CD4-positive, alpha-beta T cell treated with Interleukin-1 beta for 1 hour (primary cell): ENCODE measurements around the gene SLIRP.
"Not testable (repeated sequence)": the region's sequence is repeated elsewhere in the genome, so short reads cannot be mapped to it uniquely, and the experiment has no call there.

Experiments used
- DNase-seq, 2 donors: peaks; one replicate each; pipeline ENCODE4 v3.0.0-alpha.2; 2020 to 2022

SLIRP gene

GRCh38 chr14:77746064-77746702 is 38.3 kb downstream of the SLIRP start:
- no peak for DNase-seq

DNA sequence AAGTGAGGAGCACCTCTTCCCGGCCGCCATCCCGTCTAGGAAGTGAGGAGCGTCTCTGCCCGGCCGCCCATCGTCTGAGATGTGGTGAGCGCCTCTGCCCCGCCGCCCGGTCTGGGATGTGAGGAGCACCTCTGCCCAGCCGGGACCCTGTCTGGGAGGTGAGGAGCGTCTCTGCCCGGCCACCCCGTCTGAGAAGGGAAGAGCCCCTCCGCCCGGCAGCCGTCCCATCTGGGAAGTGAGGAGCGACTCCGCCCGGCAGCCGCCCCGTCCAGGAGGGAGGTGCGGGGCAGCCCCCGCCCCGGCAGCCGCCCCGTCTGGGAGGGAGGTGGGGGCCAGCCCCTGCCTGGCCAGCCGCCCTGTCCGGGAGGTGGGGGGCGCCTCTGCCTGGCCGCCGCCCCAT is 39.5 kb downstream of the SLIRP start:
- DNase-seq = not testable (repeated sequence)

DNA sequence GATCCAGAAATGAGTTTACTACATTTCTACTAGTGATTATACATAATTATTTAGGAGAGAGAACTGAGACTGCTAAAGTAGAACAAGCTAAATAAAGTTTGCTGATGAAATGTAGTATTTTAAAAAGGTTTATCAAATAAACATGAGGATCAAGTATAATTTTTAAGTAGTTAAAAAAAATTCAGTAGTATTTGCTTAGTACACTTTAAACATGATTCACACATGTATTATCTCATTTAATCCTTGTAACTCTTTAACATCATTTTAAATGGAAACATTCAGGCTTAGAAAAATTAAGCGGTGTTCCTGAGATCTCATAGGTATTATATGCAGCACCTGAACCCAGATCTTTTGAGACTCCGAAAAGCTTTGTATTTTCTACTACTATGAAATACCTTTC is 44.4 kb downstream of the SLIRP start:
- no peak for DNase-seq

DNA sequence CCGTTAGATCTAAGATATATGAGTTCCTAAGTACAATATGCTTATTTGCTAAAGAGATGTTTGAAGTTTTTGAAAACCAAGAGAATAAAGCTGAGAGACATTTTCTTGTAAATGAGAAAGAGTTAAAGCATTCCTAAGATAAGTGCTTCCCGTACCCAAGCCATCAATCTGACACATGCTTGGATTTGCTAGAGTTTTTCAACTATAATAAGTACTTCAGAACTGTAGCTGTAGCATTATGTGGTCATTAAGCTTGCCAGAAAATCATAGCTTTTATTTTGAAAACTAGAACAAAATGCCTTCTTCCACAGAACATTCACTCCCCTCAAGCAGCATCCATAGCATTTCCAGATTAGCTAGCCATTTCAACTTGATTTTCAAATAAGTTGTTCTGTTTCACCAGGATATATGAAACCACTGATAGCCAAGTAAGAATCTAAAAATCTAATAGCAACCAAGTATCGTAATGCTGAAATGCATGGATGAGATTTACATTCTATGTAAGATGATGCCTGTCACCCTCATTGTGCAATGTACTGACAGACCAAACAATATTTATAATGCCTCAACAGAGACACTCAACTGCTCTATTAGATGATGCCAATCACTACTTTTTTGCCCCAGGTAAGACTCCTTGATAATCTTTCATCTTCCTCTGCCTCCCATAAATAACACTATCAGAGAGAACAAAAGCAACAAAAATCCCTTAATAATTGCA is 45.1 kb downstream of the SLIRP start:
- no peak for DNase-seq

- peak; percentile 94 to 95 for DNase-seq
These were observed 52.7 kb downstream of the SLIRP start, which contains the start of gene SNW1 for GRCh38 chr14:77760381-77761204. Gene SNW1, minus strand, starts transcription at chr14:77761156. Its CDS starts 29 bp downstream, at chr14:77761127.

DNA sequence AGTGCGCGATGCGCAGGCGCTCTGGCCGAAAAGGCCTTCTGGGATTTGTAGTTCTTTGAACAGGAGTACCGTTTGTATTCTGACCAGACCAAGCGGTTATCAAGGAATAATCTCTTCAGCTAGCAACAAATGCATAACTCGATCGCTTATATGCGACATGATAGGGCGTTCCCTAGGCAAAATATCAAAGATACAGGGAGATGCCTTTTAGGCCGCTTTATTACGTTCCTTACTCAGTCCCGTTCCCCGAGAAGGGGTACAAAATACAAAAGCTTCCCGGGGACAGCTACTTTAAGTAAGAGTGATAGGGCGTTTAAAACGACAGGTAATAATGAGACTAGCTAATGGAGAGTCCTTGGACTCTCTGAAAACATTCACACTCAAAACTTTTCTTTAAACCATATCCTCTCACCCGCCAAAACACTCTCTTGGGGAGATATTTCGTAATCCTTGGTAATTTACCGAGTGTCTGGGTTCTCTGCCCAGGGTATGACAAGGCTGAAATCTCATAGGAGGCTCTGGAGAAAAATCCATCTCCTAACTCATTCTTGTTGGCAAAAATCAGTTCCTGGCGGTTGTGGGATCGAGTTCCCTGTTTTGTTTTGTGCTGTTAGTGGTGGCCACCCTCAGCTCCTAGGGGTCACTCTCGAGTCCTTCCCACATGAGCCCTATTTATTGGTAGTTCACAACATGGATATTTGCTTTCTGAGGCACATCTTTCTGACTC is 53.5 kb downstream of the SLIRP start:
- no peak for DNase-seq

GRCh38 chr14:77763316-77763715 is 55.4 kb downstream of the SLIRP start:
- DNase-seq = no peak

DNA sequence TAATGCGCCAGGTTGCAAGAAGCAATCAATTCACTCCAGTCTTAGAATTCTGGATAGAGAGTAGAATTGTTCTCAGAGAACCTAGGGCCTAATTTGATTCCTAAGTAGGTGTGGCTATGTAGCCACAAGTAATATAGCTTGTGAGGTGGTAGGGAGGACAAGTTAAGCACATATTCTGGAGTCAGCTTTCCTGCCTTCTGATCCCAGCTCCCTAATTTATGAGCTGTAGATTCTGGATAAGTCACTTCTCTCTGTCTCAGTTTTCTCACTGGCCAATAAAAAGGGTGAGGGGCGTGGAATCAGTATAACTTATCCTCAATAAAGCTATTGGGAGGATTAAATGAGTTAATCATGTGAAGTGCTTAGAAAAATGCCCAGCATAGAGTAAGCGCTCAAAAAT is 56.1 kb downstream of the SLIRP start:
- no peak for DNase-seq
